ENCODE data around the gene ZNF594.
"Not testable (repeated sequence)": the region's sequence is repeated elsewhere in the genome, so short reads cannot be mapped to it uniquely, and the experiment has no call there.

ZNF594 gene

GRCh38 chr17:5200360-5200759 lies 8.7 kb upstream of the ZNF594 start:
- no peak for DNase-seq

- no peak for DNase-seq
Observed at GRCh38 chr17:5198472-5198871, 6.8 kb upstream of the ZNF594 start.

- no peak for DNase-seq
Observed at GRCh38 chr17:5194346-5194745, 2.7 kb upstream of the ZNF594 start.

- no peak for DNase-seq
Observed at GRCh38 chr17:5184288-5184687, 7.4 kb downstream of the ZNF594 start.

- no peak for DNase-seq
Observed at GRCh38 chr17:5183410-5183793, 8.3 kb downstream of the ZNF594 start.

- DNase-seq = no peak
Observed at GRCh38 chr17:5182597-5183409, 8.9 kb downstream of the ZNF594 start.

- no peak for DNase-seq
Observed at GRCh38 chr17:5181509-5182305, 10.0 kb downstream of the ZNF594 start.

- no peak for DNase-seq
Observed at GRCh38 chr17:5179003-5179402, 12.7 kb downstream of the ZNF594 start.

- DNase-seq = not testable (repeated sequence)
Observed at GRCh38 chr17:5175027-5175426, 16.6 kb downstream of the ZNF594 start.

GRCh38 chr17:5165791-5166564 lies 25.7 kb downstream of the ZNF594 start:
- not testable (repeated sequence) for DNase-seq

- no peak for DNase-seq
Observed at GRCh38 chr17:5164436-5164835, 27.2 kb downstream of the ZNF594 start.

- not testable (repeated sequence) for DNase-seq
Observed at GRCh38 chr17:5161793-5162192, 29.9 kb downstream of the ZNF594 start.

GRCh38 chr17:5160702-5161101 lies 31.0 kb downstream of the ZNF594 start:
- not testable (repeated sequence) for DNase-seq

GRCh38 chr17:5146122-5146521 lies 45.5 kb downstream of the ZNF594 start:
- DNase-seq = not testable (repeated sequence)

GRCh38 chr17:5142877-5143276 lies 48.8 kb downstream of the ZNF594 start:
- not testable (repeated sequence) for DNase-seq

GRCh38 chr17:5139458-5139732 lies 52.3 kb downstream of the ZNF594 start:
- no peak for DNase-seq

- no peak for DNase-seq
Observed at GRCh38 chr17:5138616-5139457, 52.8 kb downstream of the ZNF594 start.

GRCh38 chr17:5138198-5138544 lies 53.5 kb downstream of the ZNF594 start:
- not testable (repeated sequence) for DNase-seq

- not testable (repeated sequence) for DNase-seq
Observed at GRCh38 chr17:5137511-5138197, 54.0 kb downstream of the ZNF594 start.

- DNase-seq = not testable (repeated sequence)
Observed at GRCh38 chr17:5136580-5137412, 54.9 kb downstream of the ZNF594 start.
